Pancreas (tissue), 10 donors: Measurements from ENCODE around the gene ZNF273. TPM values are rescaled to one million over a fixed set of nuclear protein-coding genes. Genes with fewer than 3 reads are reported as not detected.
"Not testable (repeated sequence)": the region's sequence is repeated elsewhere in the genome, so short reads cannot be mapped to it uniquely, and the experiment has no call there.

Experiments used
- ATAC-seq, 4 donors: fragments of 200-7000 bp; cut with Tn5 transposase; one replicate each; pipeline versions ENCODE4 v1.8.0 to v1.9.1; 2020; ENCODE audit warnings: mild to moderate bottlenecking in 4 of 4, moderate library complexity in 4 of 4
- DNase-seq, 6 donors: peaks; one replicate each; pipeline ENCODE4 v3.0.0-alpha.2; 2020
- FAIRE-seq: peaks from 2 replicates; lab custom pipeline; 2012; peaks lifted over from hg19 to GRCh38; lab: Jason Lieb, UNC
- H3K27ac ChIP-seq, 4 donors: fragments of 200-600 bp; sonication (generic); 1 replicate in 3 of 4; 2 replicates in 1 of 4; pipeline versions ENCODE4 v1.5.0 to v1.8.0; 2020
- H3K27me3 ChIP-seq, 4 donors: fragments of 200-600 bp; one replicate each; pipeline ENCODE4 v1.8.0; 2021
- H3K36me3 ChIP-seq, 3 donors: fragments of 200-600 bp; sonication (generic) in 1 of 3; one replicate each; pipeline versions ENCODE4 v1.5.0 to v1.8.0; 2020 to 2021
- H3K4me1 ChIP-seq, 3 donors: fragments of 200-600 bp; one replicate each; pipeline ENCODE4 v1.8.0; 2021
- H3K4me3 ChIP-seq, 4 donors: fragments of 200-600 bp; sonication (generic) in 2 of 4; one replicate each; pipeline versions ENCODE4 v1.5.0 to v1.8.0; 2020 to 2021
- H3K9me3 ChIP-seq, 4 donors: fragments of 200-600 bp; one replicate each; pipeline ENCODE4 v1.8.0; 2021
- CTCF ChIP-seq, 4 donors: fragments of 200-600 bp; sonication (generic) in 3 of 4; IDR thresholded peaks; one replicate each; pipeline versions ENCODE4 v1.5.0 to v1.8.0; 2021; ENCODE audit warnings: antibody characterized with exemption in 4 of 4
- WGBS, 2 donors: extraction: QIAGEN DNeasy Blood & Tissue Kit; methylation state at CpG; one replicate each; pipeline ENCODE4 v1.1.7; 2013; 5-methylcytosine and 5-hydroxymethylcytosine counted together
- intact Hi-C, 3 donors: fragments of 100-400 bp; cut with DNase I; formaldehyde crosslinking; loops; one replicate each; pipeline versions ENCODE4 v1.11.1 to v1.14.2; 2022
- polyA plus RNA-seq, 2 donors: library from polyadenylated mRNA; stranded (reverse); fragments of 200-250 nt; gene quantifications; one replicate each; pipeline ENCODE4 v1.2.3, GENCODE V29; 2013
- total RNA-seq, 6 donors: library from RNA; stranded (reverse); fragmentation: NEBNext Ultra II Directional in 4 of 6; extraction: Animal tissue kit (Norgen Biotek cat#: 25700) in 4 of 6; gene quantifications; one replicate each; pipeline versions ENCODE4 v1.2.1 to v1.2.4, GENCODE V29; 2021 to 2023
- donor health status: healthy with polysubstance abuse.
- donor health status: DM: no; HTN: no; CAD: no; lungs with moderate emphysema.
- donor health status: DM: no; HTN: no; CAD: no.
- donor health status: control.
- donor health status: control.
- donor health status: Bipolar disorder and iron deficiency.
- donor health status: DM: yes; HTN: yes; CAD: no.
- donor health status: DM: no; HTN: no; CAD: no.
- donor health status: DM: no; HTN: no; CAD: no.
- donor health status: DM: yes; HTN: yes; CAD: no.

The ZNF273 gene
- total RNA-seq (1 to 10 TPM; 1.7 to 8.0 (median 3.0) TPM), polyA plus RNA-seq (1 to 10 TPM; 4.6 to 5.4 TPM)

GRCh38 chr7:64902806-64903721 lies at the start of gene ZNF273:
TSS of gene ZNF273 (plus strand) at chr7:64903273. CDS start at chr7:64903318, 45 bp downstream.
- DNase-seq: peak; percentile 89 to 95 (median 92)
- H3K27me3 ChIP-seq: no peaks in the 10 kb centered on the region
- peak within 1 kb of the TSS; percentile 55 to 88 (median 68) for H3K4me3 ChIP-seq
- peak; percentile 99 to 100 (median 100) for ATAC-seq
- no peaks in the 10 kb centered on the region for H3K9me3 ChIP-seq
- peak within 1 kb of the TSS in 2 of 4 donors; percentile 35 to 57 for H3K27ac ChIP-seq
- intact Hi-C loops: no loop called here
- TF ChIP-seq CTCF (IDR thresholded peaks at IDR 0.05): no peak
- WGBS, 2 donors: 0 to 1% methylated on average over 34 of the region's 34 CpGs
- peak; percentile 99 for FAIRE-seq
- H3K36me3 ChIP-seq: no peaks in the 10 kb centered on the region
- peaks cover 0 to 4% (median 0%) of the 10 kb centered on the region in 3 donors for H3K4me1 ChIP-seq

- H3K27me3 ChIP-seq: no peaks in the 10 kb centered on the region
- no peak for DNase-seq
- H3K4me3 ChIP-seq: no peak overlapping the region
- intact Hi-C loops: no loop called here
- H3K36me3 ChIP-seq: no peaks in the 10 kb centered on the region
- H3K27ac ChIP-seq: no peak overlapping the region
- no peak for ATAC-seq
- no peaks in the 10 kb centered on the region for H3K9me3 ChIP-seq
- FAIRE-seq: no peak
- H3K4me1 ChIP-seq: no peaks in the 10 kb centered on the region
- no peak for TF ChIP-seq CTCF (IDR thresholded peaks at IDR 0.05)
- 69 to 81% methylated on average over 4 of the region's 4 CpGs for WGBS, 2 donors
Observed at GRCh38 chr7:64853679-64854078, 49.4 kb upstream of the ZNF273 start.

DNA sequence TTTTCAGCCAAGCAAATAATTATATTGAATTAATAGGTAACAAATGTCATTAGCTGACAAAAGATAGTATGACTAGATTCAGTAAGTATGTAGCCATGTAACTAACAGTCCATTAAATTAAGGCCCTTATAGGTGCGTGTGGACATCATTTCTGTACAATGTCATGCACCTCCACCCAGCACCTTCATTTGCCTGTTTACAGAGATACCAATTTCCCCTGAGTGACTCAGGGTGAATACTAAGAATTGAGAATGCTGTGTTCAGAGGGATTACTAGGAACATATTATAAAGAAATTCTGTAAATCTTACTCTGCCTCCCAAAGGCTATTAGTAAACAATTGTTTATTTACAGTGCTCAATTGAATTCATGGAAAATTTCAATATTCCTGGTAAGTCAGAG lies 48.1 kb upstream of the ZNF273 start:
- TF ChIP-seq CTCF (IDR thresholded peaks at IDR 0.05): no peak
- Histone ChIP-seq H3K27ac (no peak overlapping the region), H3K9me3 (no peaks in the 10 kb centered on the region), H3K36me3 (no peaks in the 10 kb centered on the region), H3K27me3 (no peaks in the 10 kb centered on the region), H3K4me1 (no peaks in the 10 kb centered on the region), H3K4me3 (no peak overlapping the region)
- ATAC-seq (no peak), FAIRE-seq (no peak), DNase-seq (no peak)
- 61 to 66% methylated on average over 1 of the region's 1 CpG for WGBS, 2 donors
- intact Hi-C loops: no loop called here

- no peak for DNase-seq
- 86 to 89% methylated on average over 9 of the region's 9 CpGs for WGBS, 2 donors
- H3K4me1 ChIP-seq: no peaks in the 10 kb centered on the region
- FAIRE-seq: no peak
- H3K27ac ChIP-seq: no peak overlapping the region
- intact Hi-C loops: no loop called here
- TF ChIP-seq CTCF (IDR thresholded peaks at IDR 0.05): no peak
- no peaks in the 10 kb centered on the region for H3K27me3 ChIP-seq
- H3K36me3 ChIP-seq: no peaks in the 10 kb centered on the region
- H3K9me3 ChIP-seq: no peaks in the 10 kb centered on the region
- ATAC-seq: no peak
- no peak overlapping the region for H3K4me3 ChIP-seq
Observed at GRCh38 chr7:64863021-64863420, 40.1 kb upstream of the ZNF273 start.

- H3K9me3 ChIP-seq, DNase-seq, H3K27me3 ChIP-seq, H3K27ac ChIP-seq, H3K36me3 ChIP-seq, H3K4me3 ChIP-seq, FAIRE-seq, intact Hi-C loops, ATAC-seq, H3K4me1 ChIP-seq: not testable (repeated sequence)
- 84 to 93% methylated on average over 3 of the region's 3 CpGs for WGBS, 2 donors
Observed at GRCh38 chr7:64863530-64863929, 39.5 kb upstream of the ZNF273 start.
